ENCODE data around the gene MYOCOS.

Gene MYOCOS

DNA sequence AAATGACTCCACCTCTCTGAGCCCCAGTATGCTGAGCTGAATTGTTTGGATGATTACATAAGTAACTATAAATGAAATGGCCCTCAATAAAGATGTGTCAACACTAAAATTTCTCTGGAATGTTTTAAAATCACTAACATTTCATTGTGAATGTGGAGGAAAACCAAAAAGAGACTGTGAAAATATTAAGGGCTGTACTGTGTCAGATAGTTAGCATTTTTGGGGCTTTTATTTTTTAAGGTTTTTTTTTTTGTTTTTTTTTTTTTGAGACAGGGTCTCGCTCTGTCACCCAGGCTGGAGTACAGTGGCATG is 24.2 kb downstream of the MYOCOS start:
- Histone ChIP-seq H3K36me3 (replicated peaks) (no peaks in the 10 kb centered on the region), H3K4me3 (ENCODE audit: low read depth, low read length) (no peak overlapping the region), H3K27me3 (replicated peaks) (no peaks in the 10 kb centered on the region), H3K27ac (no peak overlapping the region)
- DNase-seq: no peak
- no peak for TF ChIP-seq CTCF (IDR thresholded peaks at IDR 0.05; ENCODE audit: low read depth, low read length, missing control alignments)
- in situ Hi-C loops (cut with HindIII; ENCODE audit: low pct_ligation_motif_present, low sequenced_read_pairs): no loop called here

- H3K4me3 ChIP-seq (ENCODE audit: low read depth, low read length): no peak within 1 kb of the TSS
- in situ Hi-C loops (cut with HindIII; ENCODE audit: low pct_ligation_motif_present, low sequenced_read_pairs): no loop called here
- no peak within 1 kb of the TSS for H3K27ac ChIP-seq
- no peak for DNase-seq
- no peaks in the 10 kb centered on the region for H3K27me3 ChIP-seq (replicated peaks)
- H3K36me3 ChIP-seq (replicated peaks): no peaks in the 10 kb centered on the region
- TF ChIP-seq CTCF (IDR thresholded peaks at IDR 0.05; ENCODE audit: low read depth, low read length, missing control alignments): no peak
Measured at GRCh38 chr1:171652234-171652822, 30.3 kb downstream of the MYOCOS start, which contains the start of gene MYOC. TSS of gene MYOC (minus strand) at chr1:171652688. CDS start at chr1:171652611, 77 bp downstream.

DNA sequence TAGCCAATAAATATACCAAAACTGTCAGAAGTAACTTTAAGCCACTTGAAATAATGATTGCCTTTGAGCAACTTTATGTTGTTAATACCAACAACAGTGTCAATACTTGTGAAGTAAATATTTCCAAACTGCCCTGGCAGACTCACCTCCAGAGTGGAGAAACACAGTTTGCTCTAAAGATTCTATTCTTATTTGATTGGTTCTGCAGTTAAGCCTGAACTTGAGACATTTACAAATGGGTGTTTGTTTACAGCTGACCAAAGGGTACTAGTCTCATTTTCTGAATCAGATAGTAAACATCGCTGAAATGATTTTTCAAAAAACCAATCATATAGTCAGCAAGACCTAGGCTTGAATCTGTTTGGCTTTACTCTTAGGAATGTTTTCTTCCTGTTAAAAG is 31.8 kb downstream of the MYOCOS start:
- Histone ChIP-seq H3K36me3 (replicated peaks) (no peaks in the 10 kb centered on the region), H3K27me3 (replicated peaks) (no peaks in the 10 kb centered on the region), H3K27ac (no peak overlapping the region), H3K4me3 (ENCODE audit: low read depth, low read length) (no peak overlapping the region)
- DNase-seq: no peak
- TF ChIP-seq CTCF (IDR thresholded peaks at IDR 0.05; ENCODE audit: low read depth, low read length, missing control alignments): no peak
- in situ Hi-C loops (cut with HindIII; ENCODE audit: low pct_ligation_motif_present, low sequenced_read_pairs): no loop called here

GRCh38 chr1:171654201-171654941 is 32.3 kb downstream of the MYOCOS start:
- peak overlapping the region; percentile 9 for H3K27ac ChIP-seq
- H3K27me3 ChIP-seq (replicated peaks): no peaks in the 10 kb centered on the region
- H3K4me3 ChIP-seq (ENCODE audit: low read depth, low read length): no peak overlapping the region
- in situ Hi-C loops (cut with HindIII; ENCODE audit: low pct_ligation_motif_present, low sequenced_read_pairs): no loop called here
- no peak for TF ChIP-seq CTCF (IDR thresholded peaks at IDR 0.05; ENCODE audit: low read depth, low read length, missing control alignments)
- H3K36me3 ChIP-seq (replicated peaks): no peaks in the 10 kb centered on the region
- peak; percentile 15 for DNase-seq

DNA sequence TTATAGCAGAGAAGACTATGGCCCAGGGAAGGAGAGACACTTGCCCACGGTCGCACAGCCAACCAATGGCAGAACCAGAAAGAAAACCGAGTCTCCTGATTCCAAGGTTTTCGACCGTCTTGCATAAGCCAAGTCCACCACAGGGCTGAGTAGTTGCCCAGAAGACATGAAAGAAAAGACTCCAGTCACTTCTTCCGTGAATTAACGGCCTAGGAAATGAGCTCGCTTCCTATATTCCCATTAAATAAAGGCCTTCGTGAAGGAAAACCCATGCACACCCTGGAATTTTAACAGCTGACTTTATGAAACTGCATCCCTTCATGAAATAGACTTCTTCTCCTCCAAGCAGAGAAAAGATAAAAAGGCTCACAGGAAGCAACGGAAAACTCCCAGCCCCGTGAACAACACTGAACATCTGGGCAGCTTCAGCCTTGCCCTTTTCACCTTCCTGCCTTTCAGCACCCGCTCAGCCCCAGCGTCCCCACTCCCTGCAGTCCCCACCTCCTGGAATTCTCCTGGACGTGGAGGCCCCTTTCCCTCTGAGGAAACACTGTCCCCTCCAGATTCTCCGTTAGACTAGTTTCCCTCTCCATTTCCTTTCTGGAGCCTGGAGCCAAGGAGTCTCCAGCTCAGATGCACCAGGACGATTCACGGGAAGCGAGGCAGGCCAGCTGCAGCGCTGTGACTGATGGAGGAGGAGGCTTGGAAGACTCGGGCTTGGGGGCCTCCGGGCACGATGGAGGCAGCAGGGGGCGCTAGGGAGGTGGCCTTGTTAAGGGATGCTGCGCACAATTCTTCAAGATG is 33.1 kb downstream of the MYOCOS start:
- peak overlapping the region; percentile 9 for H3K4me3 ChIP-seq (ENCODE audit: low read depth, low read length)
- peak overlapping the region; percentile 9 for H3K27ac ChIP-seq
- peak; percentile 91 for TF ChIP-seq CTCF (IDR thresholded peaks at IDR 0.05; ENCODE audit: low read depth, low read length, missing control alignments)
- no peaks in the 10 kb centered on the region for H3K36me3 ChIP-seq (replicated peaks)
- DNase-seq: peak; percentile 64
- in situ Hi-C loops (cut with HindIII; ENCODE audit: low pct_ligation_motif_present, low sequenced_read_pairs): no loop called here
- no peaks in the 10 kb centered on the region for H3K27me3 ChIP-seq (replicated peaks)

Measured in brain microvascular endothelial cell (primary cell).